ENCODE data around the gene CFAP68. TPM values are rescaled to one million over a fixed set of nuclear protein-coding genes. Genes with fewer than 3 reads are reported as not detected.

CFAP68 gene
- total and polyA plus RNA-seq, 2 of the 13 experiments (the other 11 are each of a cell fraction or from before 2014, with no cell fraction given), result 22.2 to 25.6 TPM

DNA sequence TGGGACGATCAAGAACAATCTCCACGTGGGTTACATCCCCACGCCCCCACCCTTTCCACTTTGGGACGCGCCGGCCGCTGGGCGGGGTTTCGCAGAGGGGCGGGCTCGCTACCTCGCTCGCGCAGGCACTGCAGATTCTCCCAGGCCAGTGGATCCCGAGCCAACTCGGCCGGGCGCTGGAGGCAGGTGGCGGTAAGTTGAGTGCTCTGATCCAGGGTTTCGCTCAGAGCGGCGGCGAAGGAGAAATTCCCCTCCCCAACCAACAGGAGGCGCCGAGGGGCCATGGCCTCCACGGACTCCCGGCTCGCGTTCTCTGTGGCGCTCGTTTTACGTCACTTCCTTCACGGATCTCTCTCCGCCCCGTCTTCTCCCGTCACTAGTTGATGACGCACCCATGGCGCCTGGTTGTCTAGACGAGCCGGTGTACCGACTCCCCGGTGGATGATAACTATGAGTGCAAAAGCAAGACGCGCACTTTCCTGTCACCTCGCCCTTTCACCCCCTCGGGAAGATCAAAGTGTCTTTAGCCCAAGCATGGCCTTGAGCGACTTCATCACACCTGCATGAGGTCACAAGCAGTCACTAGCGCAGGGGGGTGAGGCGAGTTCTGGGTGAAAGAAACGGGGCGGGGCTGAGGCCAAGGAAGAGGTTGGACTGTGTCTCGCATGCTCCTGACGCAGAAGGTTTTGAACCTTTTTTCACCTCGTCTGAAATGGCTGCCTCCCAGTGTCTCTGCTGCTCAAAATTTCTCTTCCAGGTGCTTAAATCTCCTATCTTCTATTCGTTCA is at the start of gene CFAP68, which contains the start of gene FDXACB1 (continued):
- TF ChIP-seq GATA4 (IDR thresholded peaks at IDR 0.05; ENCODE audit: borderline replicate concordance, low read depth) (no peak), FOSL1 (CRISPR knock-in tag; IDR thresholded peaks at IDR 0.05; ENCODE audit: borderline replicate concordance) (no peak), NFRKB (IDR thresholded peaks at IDR 0.05) (no peak), POLR2AphosphoS2 (IDR thresholded peaks at IDR 0.05; ENCODE audit: low read depth, low read length) (0 out of 2 replicates have a peak, but pooled peaks have one; percentile 52), ZFY (CRISPR knock-in tag; IDR thresholded peaks at IDR 0.05) (peak; percentile 74), ZNF614 (CRISPR knock-in tag; IDR thresholded peaks at IDR 0.05; ENCODE audit: borderline replicate concordance) (no peak; the same call in 1 of the 2 replicates), ZNF616 (CRISPR knock-in tag; IDR thresholded peaks at IDR 0.05; ENCODE audit: low read depth) (no peak; the same call in 1 of the 2 replicates), TBX3 (IDR thresholded peaks at IDR 0.05; ENCODE audit: borderline replicate concordance) (peak; percentile 84; the same call in 1 of the 2 replicates), RELA (CRISPR knock-in tag; IDR thresholded peaks at IDR 0.05) (no peak), REXO4 (CRISPR knock-in tag; IDR thresholded peaks at IDR 0.05; ENCODE audit: borderline replicate concordance) (no peak), ZNF10 (CRISPR knock-in tag; IDR thresholded peaks at IDR 0.05; ENCODE audit: borderline replicate concordance, low read depth) (no peak), PRPF4 (IDR thresholded peaks at IDR 0.05; ENCODE audit: low read depth, low read length, poor library complexity, severe bottlenecking) (no peak), ZNF30 (CRISPR knock-in tag; IDR thresholded peaks at IDR 0.05) (no peak), NR3C1 (CRISPR knock-in tag; IDR thresholded peaks at IDR 0.05) (no peak), ZNF761 (CRISPR knock-in tag; conservative IDR thresholded peaks at IDR 0.05) (peak; percentile 67; the same call in 1 of the 2 replicates), ZNF24 (IDR thresholded peaks at IDR 0.05) (no peak), PHF20 (CRISPR knock-in tag; IDR thresholded peaks at IDR 0.05) (peak; percentile 98)
- TF ChIP-seq, protein P1, sequence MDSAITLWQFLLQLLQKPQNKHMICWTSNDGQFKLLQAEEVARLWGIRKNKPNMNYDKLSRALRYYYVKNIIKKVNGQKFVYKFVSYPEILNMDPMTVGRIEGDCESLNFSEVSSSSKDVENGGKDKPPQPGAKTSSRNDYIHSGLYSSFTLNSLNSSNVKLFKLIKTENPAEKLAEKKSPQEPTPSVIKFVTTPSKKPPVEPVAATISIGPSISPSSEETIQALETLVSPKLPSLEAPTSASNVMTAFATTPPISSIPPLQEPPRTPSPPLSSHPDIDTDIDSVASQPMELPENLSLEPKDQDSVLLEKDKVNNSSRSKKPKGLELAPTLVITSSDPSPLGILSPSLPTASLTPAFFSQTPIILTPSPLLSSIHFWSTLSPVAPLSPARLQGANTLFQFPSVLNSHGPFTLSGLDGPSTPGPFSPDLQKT (CRISPR knock-in tag; IDR thresholded peaks at IDR 0.05; ENCODE audit: borderline replicate concordance), result no peak
- TF ChIP-seq, protein P2, sequence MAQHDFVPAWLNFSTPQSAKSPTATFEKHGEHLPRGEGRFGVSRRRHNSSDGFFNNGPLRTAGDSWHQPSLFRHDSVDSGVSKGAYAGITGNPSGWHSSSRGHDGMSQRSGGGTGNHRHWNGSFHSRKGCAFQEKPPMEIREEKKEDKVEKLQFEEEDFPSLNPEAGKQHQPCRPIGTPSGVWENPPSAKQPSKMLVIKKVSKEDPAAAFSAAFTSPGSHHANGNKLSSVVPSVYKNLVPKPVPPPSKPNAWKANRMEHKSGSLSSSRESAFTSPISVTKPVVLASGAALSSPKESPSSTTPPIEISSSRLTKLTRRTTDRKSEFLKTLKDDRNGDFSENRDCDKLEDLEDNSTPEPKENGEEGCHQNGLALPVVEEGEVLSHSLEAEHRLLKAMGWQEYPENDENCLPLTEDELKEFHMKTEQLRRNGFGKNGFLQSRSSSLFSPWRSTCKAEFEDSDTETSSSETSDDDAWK (CRISPR knock-in tag; IDR thresholded peaks at IDR 0.05), result no peak
- TF ChIP-seq, protein P3, sequence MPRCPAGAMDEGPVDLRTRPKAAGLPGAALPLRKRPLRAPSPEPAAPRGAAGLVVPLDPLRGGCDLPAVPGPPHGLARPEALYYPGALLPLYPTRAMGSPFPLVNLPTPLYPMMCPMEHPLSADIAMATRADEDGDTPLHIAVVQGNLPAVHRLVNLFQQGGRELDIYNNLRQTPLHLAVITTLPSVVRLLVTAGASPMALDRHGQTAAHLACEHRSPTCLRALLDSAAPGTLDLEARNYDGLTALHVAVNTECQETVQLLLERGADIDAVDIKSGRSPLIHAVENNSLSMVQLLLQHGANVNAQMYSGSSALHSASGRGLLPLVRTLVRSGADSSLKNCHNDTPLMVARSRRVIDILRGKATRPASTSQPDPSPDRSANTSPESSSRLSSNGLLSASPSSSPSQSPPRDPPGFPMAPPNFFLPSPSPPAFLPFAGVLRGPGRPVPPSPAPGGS (CRISPR knock-in tag; IDR thresholded peaks at IDR 0.05), result 0 out of 2 replicates have a peak, but pooled peaks have one; percentile 60
- TF ChIP-seq, protein P4, sequence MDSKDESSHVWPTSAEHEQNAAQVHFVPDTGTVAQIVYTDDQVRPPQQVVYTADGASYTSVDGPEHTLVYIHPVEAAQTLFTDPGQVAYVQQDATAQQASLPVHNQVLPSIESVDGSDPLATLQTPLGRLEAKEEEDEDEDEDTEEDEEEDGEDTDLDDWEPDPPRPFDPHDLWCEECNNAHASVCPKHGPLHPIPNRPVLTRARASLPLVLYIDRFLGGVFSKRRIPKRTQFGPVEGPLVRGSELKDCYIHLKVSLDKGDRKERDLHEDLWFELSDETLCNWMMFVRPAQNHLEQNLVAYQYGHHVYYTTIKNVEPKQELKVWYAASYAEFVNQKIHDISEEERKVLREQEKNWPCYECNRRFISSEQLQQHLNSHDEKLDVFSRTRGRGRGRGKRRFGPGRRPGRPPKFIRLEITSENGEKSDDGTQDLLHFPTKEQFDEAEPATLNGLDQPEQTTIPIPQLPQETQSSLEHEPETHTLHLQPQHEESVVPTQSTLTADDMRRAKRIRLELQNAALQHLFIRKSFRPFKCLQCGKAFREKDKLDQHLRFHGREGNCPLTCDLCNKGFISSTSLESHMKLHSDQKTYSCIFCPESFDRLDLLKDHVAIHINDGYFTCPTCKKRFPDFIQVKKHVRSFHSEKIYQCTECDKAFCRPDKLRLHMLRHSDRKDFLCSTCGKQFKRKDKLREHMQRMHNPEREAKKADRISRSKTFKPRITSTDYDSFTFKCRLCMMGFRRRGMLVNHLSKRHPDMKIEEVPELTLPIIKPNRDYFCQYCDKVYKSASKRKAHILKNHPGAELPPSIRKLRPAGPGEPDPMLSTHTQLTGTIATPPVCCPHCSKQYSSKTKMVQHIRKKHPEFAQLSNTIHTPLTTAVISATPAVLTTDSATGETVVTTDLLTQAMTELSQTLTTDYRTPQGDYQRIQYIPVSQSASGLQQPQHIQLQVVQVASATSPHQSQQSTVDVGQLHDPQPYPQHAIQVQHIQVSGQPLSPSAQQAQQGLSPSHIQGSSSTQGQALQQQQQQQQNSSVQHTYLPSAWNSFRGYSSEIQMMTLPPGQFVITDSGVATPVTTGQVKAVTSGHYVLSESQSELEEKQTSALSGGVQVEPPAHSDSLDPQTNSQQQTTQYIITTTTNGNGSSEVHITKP (CRISPR knock-in tag; IDR thresholded peaks at IDR 0.05; ENCODE audit: low read depth), result peak; percentile 40; the same call in 1 of the 2 replicates
- TF ChIP-seq, protein P5, sequence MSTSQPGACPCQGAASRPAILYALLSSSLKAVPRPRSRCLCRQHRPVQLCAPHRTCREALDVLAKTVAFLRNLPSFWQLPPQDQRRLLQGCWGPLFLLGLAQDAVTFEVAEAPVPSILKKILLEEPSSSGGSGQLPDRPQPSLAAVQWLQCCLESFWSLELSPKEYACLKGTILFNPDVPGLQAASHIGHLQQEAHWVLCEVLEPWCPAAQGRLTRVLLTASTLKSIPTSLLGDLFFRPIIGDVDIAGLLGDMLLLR (CRISPR knock-in tag; IDR thresholded peaks at IDR 0.05), result no peak; the same call in 1 of the 2 replicates
